OCI-LY3 (cell line): Measurements from ENCODE around the gene CMTR1.

Experiments
- H2AFZ ChIP-seq: fragments of 200-600, 300-600 bp; shearing (Covaris generic); 2 replicates; pipeline ENCODE4 v1.6.0; 2014; ENCODE audit warnings: antibody characterized with exemption, low read depth, low read length
- H3K27ac ChIP-seq: fragments of 200-600, 300-600 bp; sonication (generic); 2 replicates; pipeline ENCODE4 v1.5.1; 2014; ENCODE audit warnings: mild to moderate bottlenecking, low read length, moderate library complexity, mixed read lengths
- H3K27me3 ChIP-seq: fragments of 200-600, 300-600 bp; sonication (generic); 2 replicates; pipeline ENCODE4 v1.6.1; 2014; ENCODE audit warnings: low read depth, low read length, mixed read lengths
- H3K36me3 ChIP-seq: fragments of 200-600, 300-600 bp; sonication (generic); replicated peaks from 2 replicates; pipeline ENCODE3; 2014; ENCODE audit warnings: low read depth, low read length, mixed read lengths
- H3K4me1 ChIP-seq: fragments of 300-600, 200-600 bp; sonication (generic); 2 replicates; pipeline ENCODE4 v1.6.1; 2014; ENCODE audit warnings: low read length, mixed read lengths
- H3K4me2 ChIP-seq: fragments of 200-600, 300-600 bp; sonication (generic); 2 replicates; pipeline ENCODE4 v1.6.1; 2014; ENCODE audit warnings: low read length, mixed read lengths
- H3K4me3 ChIP-seq: fragments of 300-600, 200-600 bp; sonication (generic); 2 replicates; pipeline ENCODE4 v1.5.1; 2014; ENCODE audit warnings: antibody characterized with exemption, mild to moderate bottlenecking, low read length, moderate library complexity
- H3K79me2 ChIP-seq: fragments of 300-600, 200-600 bp; shearing (Covaris generic); 2 replicates; pipeline ENCODE4 v1.6.1; 2014; ENCODE audit warnings: mild to moderate bottlenecking, low read length, mixed read lengths
- H3K9ac ChIP-seq: fragments of 300-600, 200-600 bp; shearing (Covaris generic); 2 replicates; pipeline ENCODE4 v1.6.0; 2014; ENCODE audit warnings: mild to moderate bottlenecking, low read length, moderate library complexity
- H3K9me3 ChIP-seq: fragments of 200-600, 300-600 bp; shearing (Covaris generic); 2 replicates; pipeline ENCODE4 v1.6.1; 2014; ENCODE audit warnings: low read length, mixed read lengths; ENCODE audit not compliant: insufficient read depth
- H4K20me1 ChIP-seq: fragments of 200-600, 300-600 bp; sonication (generic); 2 replicates; pipeline ENCODE4 v1.6.1; 2016; ENCODE audit warnings: low read length, mixed read lengths; ENCODE audit not compliant: insufficient read depth
- EZH2phosphoT487 ChIP-seq: fragments of 200-600 bp; shearing (Covaris generic); IDR thresholded peaks from 2 replicates; pipeline ENCODE4 v1.6.1; 2018; ENCODE audit warnings: antibody characterized with exemption, mixed run types, low read depth
- TF ChIP-seq, protein P1 (sequence below): fragments of 200-600, 300-600 bp; sonication (generic); IDR thresholded peaks from 2 replicates; pipeline ENCODE4 v1.5.1; 2014; ENCODE audit warnings: antibody characterized with exemption, low read length, low read depth

The CMTR1 gene

DNA sequence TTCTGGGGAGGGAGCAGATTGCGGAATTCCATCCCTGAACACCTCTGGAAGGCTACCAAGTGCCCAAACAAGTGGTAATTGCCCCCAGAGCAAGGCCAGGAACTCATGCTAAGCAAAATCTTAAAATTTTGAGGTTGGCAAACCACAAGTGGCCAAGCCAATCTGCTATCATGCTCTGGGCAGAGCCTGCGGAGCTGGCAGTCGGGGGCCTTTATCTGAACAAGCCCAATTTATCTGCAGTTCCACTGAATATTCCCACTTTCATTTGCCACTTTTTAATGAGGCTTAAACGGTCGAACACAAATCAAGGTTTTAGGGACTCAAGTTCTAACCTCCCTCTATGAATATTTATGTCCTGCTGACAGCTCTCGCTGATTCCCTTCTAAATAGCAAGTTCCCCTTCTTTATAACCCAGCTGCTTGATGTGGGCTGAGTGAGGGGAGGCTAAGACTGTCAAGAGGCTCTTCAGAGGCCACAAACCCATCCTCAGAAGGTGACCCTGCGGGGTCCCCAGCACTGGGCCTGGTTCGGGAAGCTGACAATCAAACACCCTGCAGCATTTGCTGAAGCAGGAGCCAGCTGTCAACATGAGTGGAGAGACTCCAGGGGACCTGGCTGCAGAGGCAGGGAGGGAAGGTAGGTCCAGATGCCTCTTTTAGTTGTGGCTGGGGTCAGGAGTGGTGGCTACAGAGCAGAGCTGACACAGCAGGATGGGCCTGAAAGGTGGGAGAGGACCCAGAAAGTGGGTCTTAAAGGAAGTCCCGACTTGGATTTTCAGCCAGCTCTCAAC is 54.8 kb downstream of the CMTR1 start:
- H3K36me3 ChIP-seq: peaks cover 11% of the 10 kb centered on the region
- no peak overlapping the region for H3K4me3 ChIP-seq
- no peaks in the 10 kb centered on the region for H3K9me3 ChIP-seq
- H3K79me2 ChIP-seq: peaks cover 13% of the 10 kb centered on the region; the same call in 1 of the 2 replicates
- H4K20me1 ChIP-seq: peaks cover 23% of the 10 kb centered on the region; the same call in 1 of the 2 replicates
- H3K9ac ChIP-seq: no peak overlapping the region
- no peaks in the 10 kb centered on the region for H3K27me3 ChIP-seq
- no peak overlapping the region for H3K4me2 ChIP-seq
- H3K4me1 ChIP-seq: no peaks in the 10 kb centered on the region
- no peak for TF ChIP-seq EZH2phosphoT487
- TF ChIP-seq, protein P1, sequence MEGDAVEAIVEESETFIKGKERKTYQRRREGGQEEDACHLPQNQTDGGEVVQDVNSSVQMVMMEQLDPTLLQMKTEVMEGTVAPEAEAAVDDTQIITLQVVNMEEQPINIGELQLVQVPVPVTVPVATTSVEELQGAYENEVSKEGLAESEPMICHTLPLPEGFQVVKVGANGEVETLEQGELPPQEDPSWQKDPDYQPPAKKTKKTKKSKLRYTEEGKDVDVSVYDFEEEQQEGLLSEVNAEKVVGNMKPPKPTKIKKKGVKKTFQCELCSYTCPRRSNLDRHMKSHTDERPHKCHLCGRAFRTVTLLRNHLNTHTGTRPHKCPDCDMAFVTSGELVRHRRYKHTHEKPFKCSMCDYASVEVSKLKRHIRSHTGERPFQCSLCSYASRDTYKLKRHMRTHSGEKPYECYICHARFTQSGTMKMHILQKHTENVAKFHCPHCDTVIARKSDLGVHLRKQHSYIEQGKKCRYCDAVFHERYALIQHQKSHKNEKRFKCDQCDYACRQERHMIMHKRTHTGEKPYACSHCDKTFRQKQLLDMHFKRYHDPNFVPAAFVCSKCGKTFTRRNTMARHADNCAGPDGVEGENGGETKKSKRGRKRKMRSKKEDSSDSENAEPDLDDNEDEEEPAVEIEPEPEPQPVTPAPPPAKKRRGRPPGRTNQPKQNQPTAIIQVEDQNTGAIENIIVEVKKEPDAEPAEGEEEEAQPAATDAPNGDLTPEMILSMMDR: no peak
- H3K27ac ChIP-seq: no peak overlapping the region
- no peak overlapping the region for H2AFZ ChIP-seq

DNA sequence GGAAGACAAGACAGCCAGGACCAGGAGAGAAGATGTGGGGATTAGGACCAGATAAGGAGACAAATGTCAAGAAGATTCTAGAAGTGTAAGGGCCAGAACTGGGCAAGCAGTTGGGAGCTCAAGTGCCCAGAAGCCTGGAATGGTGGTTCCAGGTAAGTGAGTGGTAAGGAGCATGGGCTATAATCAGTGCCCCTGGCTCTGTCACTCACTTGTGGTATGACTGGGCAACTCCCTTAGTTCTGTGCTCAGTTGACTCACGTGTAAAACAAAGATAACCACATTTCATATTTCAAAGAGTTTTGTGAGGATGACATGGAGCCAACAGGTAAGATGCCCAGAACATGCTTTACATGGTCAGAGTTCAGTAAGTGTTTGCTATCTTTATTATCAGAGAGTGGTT is 55.5 kb downstream of the CMTR1 start:
- H3K36me3 ChIP-seq: peaks cover 4% of the 10 kb centered on the region
- TF ChIP-seq, protein P1: no peak
- no peak for TF ChIP-seq EZH2phosphoT487
- H4K20me1 ChIP-seq: peaks cover 23% of the 10 kb centered on the region; the same call in 1 of the 2 replicates
- H3K4me1 ChIP-seq: no peaks in the 10 kb centered on the region
- H3K27me3 ChIP-seq: no peaks in the 10 kb centered on the region
- no peaks in the 10 kb centered on the region for H3K9me3 ChIP-seq
- no peak overlapping the region for H3K4me3 ChIP-seq
- no peak overlapping the region for H3K9ac ChIP-seq
- no peak overlapping the region for H2AFZ ChIP-seq
- H3K79me2 ChIP-seq: peaks cover 13% of the 10 kb centered on the region; the same call in 1 of the 2 replicates
- H3K4me2 ChIP-seq: no peak overlapping the region
- no peak overlapping the region for H3K27ac ChIP-seq

DNA sequence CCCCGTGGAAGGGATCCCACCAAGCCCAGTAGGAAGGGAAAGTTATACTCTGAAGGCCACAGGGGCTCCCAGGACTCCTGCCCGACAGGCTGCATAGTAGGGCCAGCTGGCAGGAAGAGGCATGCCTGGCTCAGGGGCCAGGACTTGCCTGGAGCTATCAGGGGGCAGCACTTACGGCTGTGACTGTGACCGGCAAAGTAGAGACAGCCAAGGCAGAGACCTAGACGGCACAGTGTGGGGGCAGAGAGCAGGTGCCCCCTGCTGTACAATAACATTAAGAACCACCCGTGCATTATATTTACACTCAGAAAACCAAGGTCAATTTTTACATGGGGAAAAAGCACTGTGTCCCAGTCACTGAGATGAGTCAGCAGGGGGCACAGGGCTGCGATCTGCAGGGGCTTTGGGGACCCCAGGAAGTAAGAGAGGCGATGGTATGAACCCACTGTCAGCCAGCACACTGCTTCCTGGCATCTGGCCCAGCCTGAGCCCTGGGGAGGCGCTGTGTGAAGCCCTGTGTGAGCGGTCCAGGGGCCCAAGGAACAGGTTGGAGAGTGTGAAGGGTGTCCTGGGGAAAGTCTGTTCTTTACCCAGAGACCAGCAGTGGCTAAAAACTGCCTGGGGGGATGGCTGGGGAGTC is 56.8 kb downstream of the CMTR1 start:
- no peaks in the 10 kb centered on the region for H3K9me3 ChIP-seq
- no peak overlapping the region for H2AFZ ChIP-seq
- no peak overlapping the region for H3K9ac ChIP-seq
- peaks cover 26% of the 10 kb centered on the region; the same call in 1 of the 2 replicates for H4K20me1 ChIP-seq
- TF ChIP-seq, protein P1: peak; percentile 31
- TF ChIP-seq EZH2phosphoT487: no peak
- H3K4me3 ChIP-seq: no peak overlapping the region
- H3K27ac ChIP-seq: no peak overlapping the region
- no peaks in the 10 kb centered on the region for H3K27me3 ChIP-seq
- H3K79me2 ChIP-seq: peaks cover 18% of the 10 kb centered on the region; the same call in 1 of the 2 replicates
- no peaks in the 10 kb centered on the region for H3K4me1 ChIP-seq
- no peaks in the 10 kb centered on the region for H3K36me3 ChIP-seq
- H3K4me2 ChIP-seq: no peak overlapping the region

DNA sequence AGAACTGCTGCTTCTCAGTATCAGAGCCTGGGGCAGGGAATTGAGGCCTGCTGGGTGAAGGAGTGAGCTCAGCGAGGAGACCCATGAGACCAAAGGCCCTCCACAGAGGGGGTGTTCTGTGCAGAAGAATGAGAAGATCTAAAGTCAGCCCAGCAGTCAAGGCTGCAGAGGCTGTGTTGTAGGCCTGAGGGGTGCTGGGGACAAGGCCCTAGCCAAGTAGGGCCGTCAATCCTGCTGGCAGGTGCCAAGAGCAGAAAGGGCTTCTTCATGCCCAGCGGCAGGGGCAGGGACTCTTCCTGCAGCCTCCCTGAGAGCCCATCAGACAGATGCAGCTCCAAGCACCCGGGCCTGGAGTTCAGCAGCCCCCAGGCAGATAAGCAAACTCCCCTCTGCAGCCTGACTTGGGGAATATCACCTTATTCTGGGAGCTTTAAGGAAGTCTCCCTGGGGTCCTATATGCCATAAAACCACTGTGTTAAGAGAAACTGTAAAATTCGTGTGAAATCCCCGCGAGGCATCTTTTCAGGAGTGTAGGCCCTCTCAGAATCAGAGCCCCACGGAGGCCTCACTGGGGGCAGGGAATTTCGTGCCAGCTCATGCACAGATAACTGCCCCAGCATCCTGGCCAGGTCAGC is 57.6 kb downstream of the CMTR1 start:
- H3K4me2 ChIP-seq: no peak overlapping the region
- H3K27ac ChIP-seq: no peak overlapping the region
- H3K36me3 ChIP-seq: no peaks in the 10 kb centered on the region
- H3K9me3 ChIP-seq: no peaks in the 10 kb centered on the region
- TF ChIP-seq, protein P1: no peak
- no peak for TF ChIP-seq EZH2phosphoT487
- no peaks in the 10 kb centered on the region for H3K27me3 ChIP-seq
- H3K9ac ChIP-seq: no peak overlapping the region
- peaks cover 26% of the 10 kb centered on the region; the same call in 1 of the 2 replicates for H4K20me1 ChIP-seq
- no peak overlapping the region for H3K4me3 ChIP-seq
- no peaks in the 10 kb centered on the region for H3K4me1 ChIP-seq
- H3K79me2 ChIP-seq: peaks cover 25% of the 10 kb centered on the region
- H2AFZ ChIP-seq: no peak overlapping the region
